H9 (cell line): Measurements from ENCODE around the gene TMEM266. TPM values are rescaled to one million over a fixed set of nuclear protein-coding genes. Genes with fewer than 3 reads are reported as not detected.

Experiments
- DNase-seq: peaks from one replicate; pipeline ENCODE4 v3.0.0-alpha.2; 2017
- H2AFZ ChIP-seq: one replicate; pipeline ENCODE4 v1.6.1; 2013; ENCODE audit warnings: mild to moderate bottlenecking, low read length, control low read depth, moderate library complexity
- H2AK5ac ChIP-seq: 2 replicates; pipeline ENCODE4 v1.6.1; 2013; ENCODE audit warnings: low read length, control low read depth, mixed read lengths; ENCODE audit not compliant: insufficient read length
- H2BK120ac ChIP-seq: one replicate; pipeline ENCODE4 v1.6.1; 2013; ENCODE audit warnings: low read depth, mild to moderate bottlenecking, low read length, control low read depth, inconsistent platforms; ENCODE audit not compliant: poor library complexity, severe bottlenecking
- H2BK12ac ChIP-seq: 2 replicates; pipeline ENCODE4 v1.6.1; 2013; ENCODE audit warnings: low read length, control low read depth, mixed read lengths, low read depth; ENCODE audit not compliant: insufficient read length
- H2BK15ac ChIP-seq: 2 replicates; pipeline ENCODE4 v1.6.1; 2013; ENCODE audit warnings: low read depth, low read length, control low read depth
- H2BK20ac ChIP-seq: one replicate; pipeline ENCODE4 v1.6.1; 2013; ENCODE audit warnings: low read depth, mild to moderate bottlenecking, low read length, control low read depth, inconsistent platforms; ENCODE audit not compliant: poor library complexity, severe bottlenecking
- H2BK5ac ChIP-seq: 2 replicates; pipeline ENCODE4 v1.6.1; 2013; ENCODE audit warnings: low read length, control low read depth, mixed read lengths; ENCODE audit not compliant: insufficient read length
- H3K14ac ChIP-seq: 2 replicates; pipeline ENCODE4 v1.6.1; 2013; ENCODE audit warnings: low read length, control low read depth; ENCODE audit not compliant: insufficient read depth
- H3K18ac ChIP-seq: 2 replicates; pipeline ENCODE4 v1.6.1; 2013; ENCODE audit warnings: low read depth, mild to moderate bottlenecking, mixed read lengths, low read length, control low read depth; ENCODE audit not compliant: insufficient read length
- H3K23ac ChIP-seq: 2 replicates; pipeline ENCODE4 v1.6.1; 2013; ENCODE audit warnings: low read length, control low read depth, mixed read lengths, low read depth; ENCODE audit not compliant: insufficient read length
- H3K23me2 ChIP-seq: 2 replicates; pipeline ENCODE4 v1.6.1; 2013; ENCODE audit warnings: low read depth, mild to moderate bottlenecking, mixed read lengths, low read length, control low read depth; ENCODE audit not compliant: insufficient read length, poor library complexity, severe bottlenecking
- H3K27ac ChIP-seq: 2 replicates; pipeline ENCODE4 v1.5.1; 2013; ENCODE audit warnings: low read length, control low read depth, mixed read lengths, low read depth; ENCODE audit not compliant: insufficient read length
- H3K27me3 ChIP-seq: 2 replicates; pipeline ENCODE4 v1.6.1; 2013; ENCODE audit warnings: low read length, control low read depth, inconsistent platforms; ENCODE audit not compliant: insufficient read depth
- H3K4ac ChIP-seq: 2 replicates; pipeline ENCODE4 v1.6.1; 2013; ENCODE audit warnings: low read depth, mild to moderate bottlenecking, control low read depth, inconsistent platforms, low read length, moderate library complexity
- H3K4me1 ChIP-seq: 2 replicates; pipeline ENCODE4 v1.6.1; 2013; ENCODE audit warnings: low read length, control low read depth, inconsistent platforms; ENCODE audit not compliant: insufficient read depth
- H3K4me2 ChIP-seq: 2 replicates; pipeline ENCODE4 v1.6.1; 2013; ENCODE audit warnings: low read length, control low read depth, mixed read lengths; ENCODE audit not compliant: insufficient read length, insufficient read depth
- H3K56ac ChIP-seq: 2 replicates; pipeline ENCODE4 v1.6.1; 2013; ENCODE audit warnings: low read depth, mild to moderate bottlenecking, mixed read lengths, low read length, control low read depth; ENCODE audit not compliant: insufficient read length
- H3K79me1 ChIP-seq: 2 replicates; pipeline ENCODE4 v1.6.1; 2013; ENCODE audit warnings: low read depth, mild to moderate bottlenecking, moderate library complexity, low read length, control low read depth, inconsistent platforms; ENCODE audit not compliant: insufficient read depth, poor library complexity, severe bottlenecking
- H3K79me2 ChIP-seq: 2 replicates; pipeline ENCODE4 v1.6.1; 2013; ENCODE audit warnings: low read length, control low read depth, inconsistent platforms; ENCODE audit not compliant: insufficient read depth
- H3K9ac ChIP-seq: 2 replicates; pipeline ENCODE4 v1.6.1; 2013; ENCODE audit warnings: low read length, control low read depth, mixed read lengths; ENCODE audit not compliant: insufficient read length; ENCODE audit errors: extremely low read depth
- H3K9me3 ChIP-seq: one replicate; pipeline ENCODE4 v1.6.1; 2013; ENCODE audit warnings: low read depth, low read length, inconsistent platforms; ENCODE audit not compliant: control insufficient read depth
- H3T11ph ChIP-seq: one replicate; pipeline ENCODE4 v1.6.1; 2013; ENCODE audit warnings: mild to moderate bottlenecking, low read length, control low read depth, inconsistent platforms
- H4K20me1 ChIP-seq: one replicate; pipeline ENCODE4 v1.6.1; 2013; ENCODE audit not compliant: control insufficient read depth, insufficient read length, insufficient read depth
- H4K5ac ChIP-seq: 2 replicates; pipeline ENCODE4 v1.6.1; 2013; ENCODE audit warnings: low read depth, mild to moderate bottlenecking, mixed read lengths, low read length, control low read depth; ENCODE audit not compliant: insufficient read length
- H4K8ac ChIP-seq: replicated peaks from 2 replicates; pipeline ENCODE4 v1.6.1; 2013; ENCODE audit warnings: low read length, control low read depth, mixed read lengths, low read depth; ENCODE audit not compliant: insufficient read length
- H4K91ac ChIP-seq: 2 replicates; pipeline ENCODE4 v1.6.1; 2013; ENCODE audit warnings: low read depth, mild to moderate bottlenecking, moderate library complexity, mixed read lengths, low read length, control low read depth; ENCODE audit not compliant: insufficient read length
- H3K27ac Mint-ChIP-seq, 3 experiments: 2 replicates in 2 of 3; 3 replicates in 1 of 3; pipeline ENCODE4 v1.8.0; 2020 to 2021; ENCODE audit warnings: mixed read lengths in 3 of 3, mild to moderate bottlenecking in 1 of 3, moderate library complexity in 1 of 3
- H3K27me3 Mint-ChIP-seq: 2 replicates; pipeline ENCODE4 v1.8.0; 2021; ENCODE audit warnings: low read depth, mild to moderate bottlenecking, moderate library complexity, mixed read lengths
- H3K36me3 Mint-ChIP-seq, 3 experiments: 2 replicates in 2 of 3; 3 replicates in 1 of 3; pipeline ENCODE4 v1.8.0; 2020 to 2021; ENCODE audit warnings: low read depth in 3 of 3, mixed read lengths in 3 of 3; ENCODE audit not compliant: insufficient read depth in 1 of 3
- H3K4me1 Mint-ChIP-seq, 2 experiments: 2 replicates each; pipeline ENCODE4 v1.8.0; 2020; ENCODE audit warnings: mixed read lengths in 2 of 2
- H3K4me3 Mint-ChIP-seq, 2 experiments: 2 replicates in 1 of 2; 3 replicates in 1 of 2; pipeline ENCODE4 v1.8.0; 2020 to 2021; ENCODE audit warnings: mild to moderate bottlenecking in 2 of 2, mixed read lengths in 2 of 2, moderate library complexity in 1 of 2
- H3K9me3 Mint-ChIP-seq, 2 experiments: 2 replicates in 1 of 2; 3 replicates in 1 of 2; pipeline ENCODE4 v1.8.0; 2020; ENCODE audit warnings: mild to moderate bottlenecking in 2 of 2, mixed read lengths in 2 of 2, moderate library complexity in 1 of 2
- CTCF ChIP-seq: fragments of 200-600 bp; sonication (generic); conservative IDR thresholded peaks from 3 replicates; pipeline ENCODE4 v1.8.0; 2021; ENCODE audit warnings: antibody characterized with exemption, mild to moderate bottlenecking
- WGBS: extraction: QIAGEN DNeasy Blood & Tissue Kit; methylation state at CpG from one replicate; pipeline ENCODE4 v1.1.7; 2013; ENCODE audit warnings: missing lambda C conversion rate, low lambda C conversion rate, mixed read lengths; ENCODE audit not compliant: insufficient read length; ENCODE audit errors: extremely low coverage; 5-methylcytosine and 5-hydroxymethylcytosine counted together
- total RNA-seq: library from RNA; stranded (reverse); gene quantifications from 2 replicates; pipeline ENCODE4 v1.2.1, GENCODE V29; 2021

The TMEM266 gene
- total RNA-seq, 1 experiment from 2014 or later = 0.81 TPM

GRCh38 chr15:76164602-76165001 lies 104.8 kb downstream of the TMEM266 start:
- Histone ChIP-seq H2BK5ac (no peak overlapping the region), H3K23ac (no peak overlapping the region), H2BK20ac (no peak overlapping the region), H3K27ac (no peak overlapping the region), H2AFZ (no peak overlapping the region), H3K79me2 (no peaks in the 10 kb centered on the region), H3K23me2 (no peaks in the 10 kb centered on the region), H3T11ph (no peak overlapping the region), H3K9me3 (no peaks in the 10 kb centered on the region), H2BK120ac (no peak overlapping the region), H4K91ac (no peak overlapping the region), H3K14ac (no peak overlapping the region; the same call in 1 of the 2 replicates), H3K56ac (no peak overlapping the region), H2BK15ac (no peak overlapping the region), H4K5ac (no peak overlapping the region), H3K4ac (no peak overlapping the region), H3K27me3 (no peaks in the 10 kb centered on the region), H3K9ac (no peak overlapping the region), H3K4me1 (no peaks in the 10 kb centered on the region; the same call in 1 of the 2 replicates), H3K18ac (no peak overlapping the region), H4K20me1 (peaks cover 3% of the 10 kb centered on the region), H2BK12ac (no peak overlapping the region), H4K8ac (no peak overlapping the region), H3K79me1 (no peaks in the 10 kb centered on the region), H3K4me2 (no peak overlapping the region), H2AK5ac (no peak overlapping the region)
- no CpG with 5 or more reads among the region's 8 CpGs for WGBS
- H3K4me3 Mint-ChIP-seq = no peak overlapping the region
- TF ChIP-seq CTCF = no peak
- no peaks in the 10 kb centered on the region for H3K9me3 Mint-ChIP-seq
- peaks cover 12 to 21% of the 10 kb centered on the region in 2 experiments for H3K4me1 Mint-ChIP-seq
- no peak for DNase-seq
- H3K27ac Mint-ChIP-seq = no peak overlapping the region
- H3K36me3 Mint-ChIP-seq = no peaks in the 10 kb centered on the region; a peak in 1 of 7 replicates
- peaks cover 2% of the 10 kb centered on the region for H3K27me3 Mint-ChIP-seq
